ENCODE measurements around the gene RPL35A.

DNA sequence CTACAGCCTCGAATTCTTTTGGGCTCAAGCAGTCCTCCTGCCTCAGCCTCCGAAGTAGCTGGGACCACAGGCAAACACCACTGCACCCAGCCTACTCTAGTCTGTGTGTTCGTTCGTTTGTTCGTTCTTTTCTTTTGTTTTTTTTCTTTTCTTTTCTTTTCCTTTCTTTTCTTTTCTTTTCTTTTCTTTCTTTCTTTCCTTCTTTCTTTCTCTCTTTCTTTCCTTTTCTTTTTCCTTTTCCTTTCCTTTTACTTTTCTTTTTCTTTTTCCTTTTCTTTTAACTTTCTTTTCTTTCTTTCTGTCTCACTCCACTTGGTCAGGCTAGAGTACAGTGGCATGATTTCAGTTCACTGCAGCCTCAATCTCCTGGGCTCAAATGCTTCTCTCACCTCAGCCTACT is 46.9 kb downstream of the RPL35A start:
- TF ChIP-seq JUND (IDR thresholded peaks at IDR 0.05; ENCODE audit: low read length) (no peak), CREB1 (IDR thresholded peaks at IDR 0.05) (no peak), SIN3A (conservative IDR thresholded peaks at IDR 0.05 in 1 of 2, IDR thresholded peaks at IDR 0.05 in 1 of 2; ENCODE audit: low read depth in 1 of 2, low read length in 2 of 2) (no peak), POLR2AphosphoS5 (IDR thresholded peaks at IDR 0.05; ENCODE audit: low read depth, low read length) (no peak), RAD21 (IDR thresholded peaks at IDR 0.05 in 1 of 2, conservative IDR thresholded peaks at IDR 0.05 in 1 of 2; ENCODE audit: low read depth in 2 of 2, low read length in 2 of 2) (no peak), POU5F1 (IDR thresholded peaks at IDR 0.05; ENCODE audit: low read depth, low read length) (no peak)
- TF ChIP-seq, protein P1, sequence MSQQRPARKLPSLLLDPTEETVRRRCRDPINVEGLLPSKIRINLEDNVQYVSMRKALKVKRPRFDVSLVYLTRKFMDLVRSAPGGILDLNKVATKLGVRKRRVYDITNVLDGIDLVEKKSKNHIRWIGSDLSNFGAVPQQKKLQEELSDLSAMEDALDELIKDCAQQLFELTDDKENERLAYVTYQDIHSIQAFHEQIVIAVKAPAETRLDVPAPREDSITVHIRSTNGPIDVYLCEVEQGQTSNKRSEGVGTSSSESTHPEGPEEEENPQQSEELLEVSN (IDR thresholded peaks at IDR 0.05): no peak
- TF ChIP-seq, protein P2, sequence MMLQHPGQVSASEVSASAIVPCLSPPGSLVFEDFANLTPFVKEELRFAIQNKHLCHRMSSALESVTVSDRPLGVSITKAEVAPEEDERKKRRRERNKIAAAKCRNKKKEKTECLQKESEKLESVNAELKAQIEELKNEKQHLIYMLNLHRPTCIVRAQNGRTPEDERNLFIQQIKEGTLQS (IDR thresholded peaks at IDR 0.05; ENCODE audit: insufficient read depth, low read depth, low read length): no peak
- TF ChIP-seq, protein P3, sequence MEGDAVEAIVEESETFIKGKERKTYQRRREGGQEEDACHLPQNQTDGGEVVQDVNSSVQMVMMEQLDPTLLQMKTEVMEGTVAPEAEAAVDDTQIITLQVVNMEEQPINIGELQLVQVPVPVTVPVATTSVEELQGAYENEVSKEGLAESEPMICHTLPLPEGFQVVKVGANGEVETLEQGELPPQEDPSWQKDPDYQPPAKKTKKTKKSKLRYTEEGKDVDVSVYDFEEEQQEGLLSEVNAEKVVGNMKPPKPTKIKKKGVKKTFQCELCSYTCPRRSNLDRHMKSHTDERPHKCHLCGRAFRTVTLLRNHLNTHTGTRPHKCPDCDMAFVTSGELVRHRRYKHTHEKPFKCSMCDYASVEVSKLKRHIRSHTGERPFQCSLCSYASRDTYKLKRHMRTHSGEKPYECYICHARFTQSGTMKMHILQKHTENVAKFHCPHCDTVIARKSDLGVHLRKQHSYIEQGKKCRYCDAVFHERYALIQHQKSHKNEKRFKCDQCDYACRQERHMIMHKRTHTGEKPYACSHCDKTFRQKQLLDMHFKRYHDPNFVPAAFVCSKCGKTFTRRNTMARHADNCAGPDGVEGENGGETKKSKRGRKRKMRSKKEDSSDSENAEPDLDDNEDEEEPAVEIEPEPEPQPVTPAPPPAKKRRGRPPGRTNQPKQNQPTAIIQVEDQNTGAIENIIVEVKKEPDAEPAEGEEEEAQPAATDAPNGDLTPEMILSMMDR (IDR thresholded peaks at IDR 0.05; ENCODE audit: control extremely low read depth in 1 of 3, insufficient read depth in 1 of 3, low read depth in 1 of 3, low read length in 3 of 3): no peak
